ENCODE data around the gene AFF3.

The AFF3 gene

GRCh38 chr2:99544608-99545007 lies 597.8 kb downstream of the AFF3 start:
- H3K27ac ChIP-seq (ENCODE audit: low read depth, low read length) = no peak overlapping the region
- H3K27me3 ChIP-seq (ENCODE audit: insufficient read depth, low read length) = peaks cover 53% of the 10 kb centered on the region
- no peaks in the 10 kb centered on the region for H3K79me2 ChIP-seq (ENCODE audit: control insufficient read depth, insufficient read depth, low read length, unreplicated experiment)

GRCh38 chr2:99543247-99543646 lies 599.1 kb downstream of the AFF3 start:
- Histone ChIP-seq H3K79me2 (ENCODE audit: control insufficient read depth, insufficient read depth, low read length, unreplicated experiment) (no peaks in the 10 kb centered on the region), H3K4me3 (ENCODE audit: low read depth, low read length) (no peak overlapping the region), H3K27me3 (ENCODE audit: insufficient read depth, low read length) (peaks cover 61% of the 10 kb centered on the region), H2AFZ (ENCODE audit: low read length, unreplicated experiment) (no peak overlapping the region), H3K36me3 (ENCODE audit: insufficient read depth, low read length) (no peaks in the 10 kb centered on the region), H3K4me1 (ENCODE audit: control insufficient read depth, insufficient read depth, low read length, unreplicated experiment) (no peaks in the 10 kb centered on the region), H3K27ac (ENCODE audit: low read depth, low read length) (no peak overlapping the region)

More at GRCh38 chr2:99544608-99545007, 597.8 kb downstream of the AFF3 start:
- Histone ChIP-seq H2AFZ (ENCODE audit: low read length, unreplicated experiment) (no peak overlapping the region), H3K4me1 (ENCODE audit: control insufficient read depth, insufficient read depth, low read length, unreplicated experiment) (no peaks in the 10 kb centered on the region), H3K36me3 (ENCODE audit: insufficient read depth, low read length) (no peaks in the 10 kb centered on the region), H3K4me3 (ENCODE audit: low read depth, low read length) (no peak overlapping the region)

GRCh38 chr2:99537910-99538485 lies 604.4 kb downstream of the AFF3 start:
- Histone ChIP-seq H3K36me3 (ENCODE audit: insufficient read depth, low read length) (no peaks in the 10 kb centered on the region), H3K79me2 (ENCODE audit: control insufficient read depth, insufficient read depth, low read length, unreplicated experiment) (no peaks in the 10 kb centered on the region), H2AFZ (ENCODE audit: low read length, unreplicated experiment) (no peak overlapping the region), H3K27ac (ENCODE audit: low read depth, low read length) (no peak overlapping the region), H3K4me3 (ENCODE audit: low read depth, low read length) (no peak overlapping the region), H3K27me3 (ENCODE audit: insufficient read depth, low read length) (peaks cover 38% of the 10 kb centered on the region), H3K4me1 (ENCODE audit: control insufficient read depth, insufficient read depth, low read length, unreplicated experiment) (no peaks in the 10 kb centered on the region)

- peaks cover 29% of the 10 kb centered on the region; the same call in 1 of the 2 replicates for H3K27me3 ChIP-seq (ENCODE audit: insufficient read depth, low read length)
- no peaks in the 10 kb centered on the region for H3K79me2 ChIP-seq (ENCODE audit: control insufficient read depth, insufficient read depth, low read length, unreplicated experiment)
- no peaks in the 10 kb centered on the region for H3K4me1 ChIP-seq (ENCODE audit: control insufficient read depth, insufficient read depth, low read length, unreplicated experiment)
- no peaks in the 10 kb centered on the region for H3K36me3 ChIP-seq (ENCODE audit: insufficient read depth, low read length)
- H2AFZ ChIP-seq (ENCODE audit: low read length, unreplicated experiment) = no peak overlapping the region
- no peak overlapping the region for H3K4me3 ChIP-seq (ENCODE audit: low read depth, low read length)
- no peak overlapping the region for H3K27ac ChIP-seq (ENCODE audit: low read depth, low read length)
Measured at GRCh38 chr2:99524056-99524455, 618.3 kb downstream of the AFF3 start.

DNA sequence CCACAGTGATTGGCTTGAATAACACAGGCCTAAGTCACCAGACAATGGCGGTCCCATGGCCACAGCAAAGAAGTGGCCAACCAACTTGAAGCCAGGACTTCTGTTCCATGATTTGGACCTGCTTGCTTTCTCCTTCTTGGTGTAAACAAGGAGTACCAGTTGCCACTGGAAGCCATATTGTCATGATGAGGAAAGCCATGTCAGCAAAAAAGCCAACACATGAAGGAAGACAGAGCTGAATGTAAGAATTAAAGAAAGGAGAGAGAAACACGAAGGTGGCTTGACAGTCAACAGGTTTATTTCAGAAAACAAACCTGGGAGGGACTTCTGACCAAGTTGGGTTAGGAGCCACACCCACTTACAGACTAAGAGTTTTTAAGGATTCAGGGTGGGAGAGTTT lies 620.2 kb downstream of the AFF3 start:
- Histone ChIP-seq H3K36me3 (ENCODE audit: insufficient read depth, low read length) (no peaks in the 10 kb centered on the region), H3K4me3 (ENCODE audit: low read depth, low read length) (no peak overlapping the region), H3K79me2 (ENCODE audit: control insufficient read depth, insufficient read depth, low read length, unreplicated experiment) (no peaks in the 10 kb centered on the region), H2AFZ (ENCODE audit: low read length, unreplicated experiment) (no peak overlapping the region), H3K4me1 (ENCODE audit: control insufficient read depth, insufficient read depth, low read length, unreplicated experiment) (no peaks in the 10 kb centered on the region), H3K27me3 (ENCODE audit: insufficient read depth, low read length) (peaks cover 24% of the 10 kb centered on the region; the same call in 1 of the 2 replicates), H3K27ac (ENCODE audit: low read depth, low read length) (no peak overlapping the region)

DNA sequence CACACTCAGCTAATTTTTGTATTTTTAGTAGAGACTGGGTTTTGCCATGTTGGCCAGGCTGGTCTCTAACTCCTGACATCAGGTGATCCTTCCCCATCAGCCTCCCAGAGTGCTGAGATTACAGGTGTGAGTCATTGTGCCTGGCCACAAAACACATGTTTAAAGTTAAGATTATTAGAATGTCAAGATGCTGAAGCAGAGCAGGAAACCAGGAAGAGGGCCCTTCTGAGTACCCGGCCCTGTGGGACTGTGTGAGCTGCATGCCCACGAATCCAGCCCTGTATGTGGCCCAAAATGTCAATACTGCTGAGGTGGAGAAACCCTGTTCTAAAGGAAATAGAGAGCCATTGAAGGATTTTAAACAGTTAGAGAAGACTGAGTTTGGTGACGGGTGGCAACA lies 621.6 kb downstream of the AFF3 start:
- Histone ChIP-seq H3K79me2 (ENCODE audit: control insufficient read depth, insufficient read depth, low read length, unreplicated experiment) (no peaks in the 10 kb centered on the region), H3K4me3 (ENCODE audit: low read depth, low read length) (no peak overlapping the region), H2AFZ (ENCODE audit: low read length, unreplicated experiment) (no peak overlapping the region), H3K36me3 (ENCODE audit: insufficient read depth, low read length) (no peaks in the 10 kb centered on the region), H3K4me1 (ENCODE audit: control insufficient read depth, insufficient read depth, low read length, unreplicated experiment) (no peaks in the 10 kb centered on the region), H3K27ac (ENCODE audit: low read depth, low read length) (no peak overlapping the region), H3K27me3 (ENCODE audit: insufficient read depth, low read length) (peaks cover 28% of the 10 kb centered on the region; the same call in 1 of the 2 replicates)

GRCh38 chr2:99520195-99520594 lies 622.2 kb downstream of the AFF3 start:
- no peak overlapping the region for H3K27ac ChIP-seq (ENCODE audit: low read depth, low read length)
- no peak overlapping the region for H3K4me3 ChIP-seq (ENCODE audit: low read depth, low read length)
- H3K27me3 ChIP-seq (ENCODE audit: insufficient read depth, low read length) = peaks cover 28% of the 10 kb centered on the region; the same call in 1 of the 2 replicates

GRCh38 chr2:99514357-99514756 lies 628.0 kb downstream of the AFF3 start:
- H3K36me3 ChIP-seq (ENCODE audit: insufficient read depth, low read length) = no peaks in the 10 kb centered on the region
- no peak overlapping the region for H3K27ac ChIP-seq (ENCODE audit: low read depth, low read length)
- no peak overlapping the region for H3K4me3 ChIP-seq (ENCODE audit: low read depth, low read length)

More at GRCh38 chr2:99520195-99520594, 622.2 kb downstream of the AFF3 start:
- H3K79me2 ChIP-seq (ENCODE audit: control insufficient read depth, insufficient read depth, low read length, unreplicated experiment) = no peaks in the 10 kb centered on the region
- H3K4me1 ChIP-seq (ENCODE audit: control insufficient read depth, insufficient read depth, low read length, unreplicated experiment) = no peaks in the 10 kb centered on the region
- H2AFZ ChIP-seq (ENCODE audit: low read length, unreplicated experiment) = no peak overlapping the region
- H3K36me3 ChIP-seq (ENCODE audit: insufficient read depth, low read length) = no peaks in the 10 kb centered on the region

DNA sequence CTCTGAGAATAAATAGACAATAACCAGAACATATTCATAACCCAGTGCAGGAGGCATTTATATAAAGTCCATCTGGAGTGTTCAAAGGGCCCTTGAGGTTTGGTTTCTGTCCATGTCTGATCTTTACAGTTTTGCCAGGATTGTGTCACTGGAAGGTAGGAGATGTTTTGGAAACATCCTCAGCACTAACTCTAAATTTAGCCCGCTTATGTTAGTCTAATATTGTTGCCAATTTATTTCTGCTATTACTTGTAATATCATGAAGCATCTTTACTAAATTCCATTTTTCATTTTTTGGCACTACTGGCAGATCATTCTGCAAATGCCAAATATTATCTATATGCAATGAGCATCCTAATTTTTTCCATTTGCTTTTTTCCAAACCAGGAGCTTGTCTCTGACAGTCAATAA lies 630.2 kb downstream of the AFF3 start:
- H3K27me3 ChIP-seq (ENCODE audit: insufficient read depth, low read length) = peaks cover 9% of the 10 kb centered on the region; the same call in 1 of the 2 replicates
- no peaks in the 10 kb centered on the region for H3K79me2 ChIP-seq (ENCODE audit: control insufficient read depth, insufficient read depth, low read length, unreplicated experiment)
- no peaks in the 10 kb centered on the region for H3K36me3 ChIP-seq (ENCODE audit: insufficient read depth, low read length)
- H3K27ac ChIP-seq (ENCODE audit: low read depth, low read length) = no peak overlapping the region
- H3K4me3 ChIP-seq (ENCODE audit: low read depth, low read length) = no peak overlapping the region
- no peaks in the 10 kb centered on the region for H3K4me1 ChIP-seq (ENCODE audit: control insufficient read depth, insufficient read depth, low read length, unreplicated experiment)
- H2AFZ ChIP-seq (ENCODE audit: low read length, unreplicated experiment) = no peak overlapping the region

More at GRCh38 chr2:99514357-99514756, 628.0 kb downstream of the AFF3 start:
- Histone ChIP-seq H3K79me2 (ENCODE audit: control insufficient read depth, insufficient read depth, low read length, unreplicated experiment) (no peaks in the 10 kb centered on the region), H3K27me3 (ENCODE audit: insufficient read depth, low read length) (peaks cover 11% of the 10 kb centered on the region; the same call in 1 of the 2 replicates), H2AFZ (ENCODE audit: low read length, unreplicated experiment) (no peak overlapping the region), H3K4me1 (ENCODE audit: control insufficient read depth, insufficient read depth, low read length, unreplicated experiment) (no peaks in the 10 kb centered on the region)

DNA sequence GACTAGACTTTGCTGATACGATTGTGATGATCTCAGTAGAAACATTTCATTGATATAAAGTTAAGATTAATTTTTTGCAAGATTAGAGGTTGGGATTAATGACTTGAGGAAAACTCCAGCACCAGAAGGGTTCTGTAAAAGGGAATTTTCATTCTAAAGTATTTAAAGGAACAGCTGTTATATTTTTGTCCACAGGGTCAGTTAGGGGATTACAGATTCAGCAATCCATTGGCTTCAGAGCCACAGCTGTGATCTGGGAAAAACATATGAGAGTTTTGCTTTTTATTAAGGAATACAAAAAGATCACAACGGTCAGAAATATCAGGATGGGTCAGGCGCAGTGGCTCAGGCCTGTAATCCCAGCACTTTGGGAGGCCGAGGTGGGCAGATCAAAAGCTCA lies 633.0 kb downstream of the AFF3 start:
- no peak overlapping the region for H2AFZ ChIP-seq (ENCODE audit: low read length, unreplicated experiment)
- H3K27me3 ChIP-seq (ENCODE audit: insufficient read depth, low read length) = peaks cover 5% of the 10 kb centered on the region
- H3K4me3 ChIP-seq (ENCODE audit: low read depth, low read length) = no peak overlapping the region
- no peak overlapping the region for H3K27ac ChIP-seq (ENCODE audit: low read depth, low read length)
- H3K4me1 ChIP-seq (ENCODE audit: control insufficient read depth, insufficient read depth, low read length, unreplicated experiment) = no peaks in the 10 kb centered on the region
- no peaks in the 10 kb centered on the region for H3K79me2 ChIP-seq (ENCODE audit: control insufficient read depth, insufficient read depth, low read length, unreplicated experiment)
- no peaks in the 10 kb centered on the region for H3K36me3 ChIP-seq (ENCODE audit: insufficient read depth, low read length)

Measured in ACC112 (cell line).